ENCODE measurements around the gene RIMKLA.

RIMKLA gene

GRCh38 chr1:42418516-42418915, 37.9 kb downstream of the RIMKLA start:
- H3K27ac ChIP-seq (ENCODE audit: low read length), result no peak overlapping the region
- no peaks in the 10 kb centered on the region for H3K36me3 ChIP-seq (ENCODE audit: control insufficient read depth, low read depth, low read length)
- H3K4me3 ChIP-seq (ENCODE audit: low read length), result peak overlapping the region; percentile 22
- H3K9ac ChIP-seq (ENCODE audit: low read length), result no peak overlapping the region
- no peaks in the 10 kb centered on the region for H3K9me3 ChIP-seq (ENCODE audit: control insufficient read depth, low read depth, low read length)
- no peaks in the 10 kb centered on the region for H3K27me3 ChIP-seq (ENCODE audit: control insufficient read depth, insufficient read depth, low read length)
- peaks cover 13% of the 10 kb centered on the region for H3K4me1 ChIP-seq (ENCODE audit: control insufficient read depth, low read depth, low read length)

GRCh38 chr1:42419126-42419821, 38.7 kb downstream of the RIMKLA start:
- Histone ChIP-seq H3K9ac (ENCODE audit: low read length) (no peak overlapping the region), H3K27me3 (ENCODE audit: control insufficient read depth, insufficient read depth, low read length) (no peaks in the 10 kb centered on the region), H3K36me3 (ENCODE audit: control insufficient read depth, low read depth, low read length) (no peaks in the 10 kb centered on the region), H3K9me3 (ENCODE audit: control insufficient read depth, low read depth, low read length) (no peaks in the 10 kb centered on the region), H3K27ac (ENCODE audit: low read length) (no peak overlapping the region), H3K4me1 (ENCODE audit: control insufficient read depth, low read depth, low read length) (peaks cover 13% of the 10 kb centered on the region), H3K4me3 (ENCODE audit: low read length) (no peak overlapping the region)

DNA sequence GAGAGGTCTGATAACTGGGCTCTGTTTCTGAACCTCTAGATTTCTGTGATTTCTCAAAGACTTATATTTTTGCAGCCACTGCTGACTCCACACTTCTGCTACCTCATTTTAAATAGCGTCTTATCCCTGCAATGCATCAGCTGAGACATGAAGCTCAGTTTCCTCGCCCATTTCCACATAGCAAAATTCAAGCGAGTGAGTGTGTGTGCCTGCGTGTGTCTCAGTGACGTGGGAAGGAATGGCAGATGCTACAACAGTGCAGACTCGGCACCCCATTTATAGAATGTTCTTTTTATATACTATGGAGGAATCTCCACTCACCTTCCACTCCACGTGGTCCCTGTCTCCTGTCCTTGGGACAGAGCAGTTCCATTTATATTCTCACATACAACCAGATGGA, 39.5 kb downstream of the RIMKLA start:
- Histone ChIP-seq H3K9ac (ENCODE audit: low read length) (no peak overlapping the region), H3K4me3 (ENCODE audit: low read length) (no peak overlapping the region)

GRCh38 chr1:42420911-42421585, 40.5 kb downstream of the RIMKLA start:
- H3K9me3 ChIP-seq (ENCODE audit: control insufficient read depth, low read depth, low read length), result no peaks in the 10 kb centered on the region
- H3K27me3 ChIP-seq (ENCODE audit: control insufficient read depth, insufficient read depth, low read length), result no peaks in the 10 kb centered on the region
- no peak overlapping the region for H3K27ac ChIP-seq (ENCODE audit: low read length)

More for the DNA sequence above, 39.5 kb downstream of the RIMKLA start:
- H3K9me3 ChIP-seq (ENCODE audit: control insufficient read depth, low read depth, low read length), result no peaks in the 10 kb centered on the region
- no peaks in the 10 kb centered on the region for H3K36me3 ChIP-seq (ENCODE audit: control insufficient read depth, low read depth, low read length)
- no peaks in the 10 kb centered on the region for H3K27me3 ChIP-seq (ENCODE audit: control insufficient read depth, insufficient read depth, low read length)
- peaks cover 13% of the 10 kb centered on the region for H3K4me1 ChIP-seq (ENCODE audit: control insufficient read depth, low read depth, low read length)
- no peak overlapping the region for H3K27ac ChIP-seq (ENCODE audit: low read length)

GRCh38 chr1:42422737-42423136, 42.1 kb downstream of the RIMKLA start:
- H3K4me3 ChIP-seq (ENCODE audit: low read length), result no peak overlapping the region
- no peak overlapping the region for H3K27ac ChIP-seq (ENCODE audit: low read length)
- no peaks in the 10 kb centered on the region for H3K36me3 ChIP-seq (ENCODE audit: control insufficient read depth, low read depth, low read length)
- H3K27me3 ChIP-seq (ENCODE audit: control insufficient read depth, insufficient read depth, low read length), result no peaks in the 10 kb centered on the region
- H3K9me3 ChIP-seq (ENCODE audit: control insufficient read depth, low read depth, low read length), result no peaks in the 10 kb centered on the region
- H3K4me1 ChIP-seq (ENCODE audit: control insufficient read depth, low read depth, low read length), result peaks cover 13% of the 10 kb centered on the region
- no peak overlapping the region for H3K9ac ChIP-seq (ENCODE audit: low read length)

More at GRCh38 chr1:42420911-42421585, 40.5 kb downstream of the RIMKLA start:
- H3K4me1 ChIP-seq (ENCODE audit: control insufficient read depth, low read depth, low read length), result peaks cover 13% of the 10 kb centered on the region
- H3K9ac ChIP-seq (ENCODE audit: low read length), result no peak overlapping the region
- no peaks in the 10 kb centered on the region for H3K36me3 ChIP-seq (ENCODE audit: control insufficient read depth, low read depth, low read length)
- no peak overlapping the region for H3K4me3 ChIP-seq (ENCODE audit: low read length)

DNA sequence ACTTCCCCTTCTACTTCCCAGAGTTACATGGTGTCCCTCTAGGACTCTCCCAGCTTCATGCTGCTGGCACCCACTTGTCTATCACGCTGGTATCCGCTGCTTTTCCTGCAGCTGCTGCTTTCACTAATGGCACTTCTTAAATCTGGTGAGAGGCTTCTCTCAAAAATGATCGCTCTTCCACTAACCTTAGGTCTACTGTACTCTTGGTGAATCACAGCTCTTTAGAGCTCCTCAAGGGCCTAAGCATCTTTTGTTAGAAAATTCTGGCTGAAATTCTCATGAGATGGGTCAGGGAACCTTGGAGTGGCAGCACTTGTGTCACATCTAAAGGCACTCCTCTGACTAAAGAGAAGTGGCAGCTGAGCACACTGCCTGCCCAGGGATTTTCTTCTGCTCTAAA, 43.1 kb downstream of the RIMKLA start:
- no peaks in the 10 kb centered on the region for H3K36me3 ChIP-seq (ENCODE audit: control insufficient read depth, low read depth, low read length)
- no peaks in the 10 kb centered on the region for H3K27me3 ChIP-seq (ENCODE audit: control insufficient read depth, insufficient read depth, low read length)

GRCh38 chr1:42424201-42424600, 43.6 kb downstream of the RIMKLA start:
- no peaks in the 10 kb centered on the region for H3K4me1 ChIP-seq (ENCODE audit: control insufficient read depth, low read depth, low read length)
- no peaks in the 10 kb centered on the region for H3K9me3 ChIP-seq (ENCODE audit: control insufficient read depth, low read depth, low read length)
- H3K27me3 ChIP-seq (ENCODE audit: control insufficient read depth, insufficient read depth, low read length), result no peaks in the 10 kb centered on the region
- no peak overlapping the region for H3K27ac ChIP-seq (ENCODE audit: low read length)
- H3K36me3 ChIP-seq (ENCODE audit: control insufficient read depth, low read depth, low read length), result no peaks in the 10 kb centered on the region
- no peak overlapping the region for H3K4me3 ChIP-seq (ENCODE audit: low read length)
- no peak overlapping the region for H3K9ac ChIP-seq (ENCODE audit: low read length)

More for the DNA sequence above, 43.1 kb downstream of the RIMKLA start:
- Histone ChIP-seq H3K9ac (ENCODE audit: low read length) (no peak overlapping the region), H3K9me3 (ENCODE audit: control insufficient read depth, low read depth, low read length) (no peaks in the 10 kb centered on the region), H3K4me1 (ENCODE audit: control insufficient read depth, low read depth, low read length) (peaks cover 4% of the 10 kb centered on the region), H3K27ac (ENCODE audit: low read length) (no peak overlapping the region), H3K4me3 (ENCODE audit: low read length) (no peak overlapping the region)

DNA sequence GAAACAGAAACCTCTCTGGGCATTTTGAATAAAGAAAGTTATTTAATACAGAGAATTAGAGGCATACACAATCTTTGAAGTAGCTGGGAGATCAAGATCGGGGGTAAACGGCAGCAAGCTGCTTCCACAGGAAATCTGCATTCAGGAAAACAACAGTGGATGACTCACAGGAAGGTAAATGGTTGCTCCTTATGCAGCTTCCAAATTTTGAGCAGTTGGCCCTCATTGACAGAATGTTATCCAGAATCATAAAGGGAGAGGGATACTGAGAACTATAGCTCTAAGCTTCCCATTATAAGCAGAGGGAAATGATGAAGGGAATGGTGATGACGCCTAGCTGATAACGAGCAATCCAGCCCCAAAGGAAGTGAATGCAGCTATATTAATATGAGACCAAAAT, 46.6 kb downstream of the RIMKLA start:
- no peaks in the 10 kb centered on the region for H3K4me1 ChIP-seq (ENCODE audit: control insufficient read depth, low read depth, low read length)

DNA sequence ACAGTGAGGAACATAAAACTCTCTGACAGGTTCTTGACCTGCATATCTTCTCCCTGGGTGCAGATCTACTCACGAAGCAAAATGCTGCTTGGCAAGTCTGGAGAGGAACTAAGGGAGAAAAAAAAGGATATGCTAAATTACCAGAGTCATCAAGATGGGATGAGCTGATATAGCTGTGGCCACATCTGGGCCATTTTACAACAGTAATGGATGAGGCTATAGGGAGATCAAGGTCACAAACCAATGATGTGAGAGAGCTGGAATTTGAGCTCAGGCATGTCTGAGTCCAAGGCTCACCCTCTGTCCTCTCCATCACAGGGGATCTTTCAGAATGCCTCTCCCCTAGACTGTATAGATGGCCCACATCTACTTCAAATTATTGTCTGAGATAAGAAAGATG, 49.0 kb downstream of the RIMKLA start:
- Histone ChIP-seq H3K27me3 (ENCODE audit: control insufficient read depth, insufficient read depth, low read length) (no peaks in the 10 kb centered on the region), H3K9me3 (ENCODE audit: control insufficient read depth, low read depth, low read length) (no peaks in the 10 kb centered on the region), H3K9ac (ENCODE audit: low read length) (no peak overlapping the region), H3K4me3 (ENCODE audit: low read length) (no peak overlapping the region), H3K27ac (ENCODE audit: low read length) (no peak overlapping the region), H3K36me3 (ENCODE audit: control insufficient read depth, low read depth, low read length) (no peaks in the 10 kb centered on the region), H3K4me1 (ENCODE audit: control insufficient read depth, low read depth, low read length) (no peaks in the 10 kb centered on the region)

More for the DNA sequence above, 46.6 kb downstream of the RIMKLA start:
- no peaks in the 10 kb centered on the region for H3K27me3 ChIP-seq (ENCODE audit: control insufficient read depth, insufficient read depth, low read length)
- H3K36me3 ChIP-seq (ENCODE audit: control insufficient read depth, low read depth, low read length), result no peaks in the 10 kb centered on the region
- H3K9me3 ChIP-seq (ENCODE audit: control insufficient read depth, low read depth, low read length), result no peaks in the 10 kb centered on the region
- H3K27ac ChIP-seq (ENCODE audit: low read length), result no peak overlapping the region
- H3K9ac ChIP-seq (ENCODE audit: low read length), result no peak overlapping the region
- H3K4me3 ChIP-seq (ENCODE audit: low read length), result no peak overlapping the region

- Histone ChIP-seq H3K9ac (ENCODE audit: low read length) (no peak overlapping the region), H3K9me3 (ENCODE audit: control insufficient read depth, low read depth, low read length) (no peaks in the 10 kb centered on the region), H3K4me3 (ENCODE audit: low read length) (no peak overlapping the region), H3K27ac (ENCODE audit: low read length) (no peak overlapping the region), H3K4me1 (ENCODE audit: control insufficient read depth, low read depth, low read length) (no peaks in the 10 kb centered on the region), H3K27me3 (ENCODE audit: control insufficient read depth, insufficient read depth, low read length) (no peaks in the 10 kb centered on the region), H3K36me3 (ENCODE audit: control insufficient read depth, low read depth, low read length) (no peaks in the 10 kb centered on the region)
Observed at GRCh38 chr1:42430286-42431135, 49.9 kb downstream of the RIMKLA start.

- H3K36me3 ChIP-seq (ENCODE audit: control insufficient read depth, low read depth, low read length), result no peaks in the 10 kb centered on the region
- H3K4me1 ChIP-seq (ENCODE audit: control insufficient read depth, low read depth, low read length), result no peaks in the 10 kb centered on the region
- H3K27me3 ChIP-seq (ENCODE audit: control insufficient read depth, insufficient read depth, low read length), result no peaks in the 10 kb centered on the region
- H3K4me3 ChIP-seq (ENCODE audit: low read length), result no peak overlapping the region
- H3K9ac ChIP-seq (ENCODE audit: low read length), result no peak overlapping the region
- no peak overlapping the region for H3K27ac ChIP-seq (ENCODE audit: low read length)
- H3K9me3 ChIP-seq (ENCODE audit: control insufficient read depth, low read depth, low read length), result no peaks in the 10 kb centered on the region
Observed at GRCh38 chr1:42431514-42431913, 50.9 kb downstream of the RIMKLA start.
